SK-N-SH (cell line): ENCODE results near the gene PRRX2. TPM values are rescaled to one million over a fixed set of nuclear protein-coding genes. Genes with fewer than 3 reads are reported as not detected.

Experiments used
- CTCF ChIA-PET: fragments of 300-600, 350-600 bp; formaldehyde crosslinking; extraction: SDS; loops from one replicate; lab custom pipeline; 2021; lab: Yijun Ruan, JAX
- POLR2A ChIA-PET: fragments of 350-600 bp; sonication (Branson Sonifier 250); formaldehyde crosslinking; extraction: SDS; loops from one replicate; lab custom pipeline; 2020; ENCODE audit warnings: antibody characterized with exemption, inconsistent platforms; lab: Yijun Ruan, JAX
- DNase-seq: peaks from one replicate; pipeline ENCODE4 v3.0.0; 2012
- H2AFZ ChIP-seq: fragments of 200-600 bp; sonication (generic); 2 replicates; pipeline ENCODE4 v1.8.1; 2016; ENCODE audit warnings: antibody characterized with exemption, mild to moderate bottlenecking, low read depth
- H3F3A ChIP-seq: fragments of 200-600 bp; sonication (generic); replicated peaks from 2 replicates; pipeline ENCODE3; 2016; ENCODE audit warnings: antibody characterized with exemption, mild to moderate bottlenecking; ENCODE audit not compliant: insufficient read depth
- H3K27ac ChIP-seq, 2 experiments: fragments of 200-500 bp in 1 of 2; fragments of 200-600 bp in 1 of 2; sonication (Bioruptor generic) in 1 of 2; sonication (generic), shearing (Covaris generic) in 1 of 2; 2 replicates each; pipeline versions ENCODE4 v1.5.1 to v1.6.1; 2014 to 2016; ENCODE audit warnings: low read depth in 2 of 2, inconsistent platforms in 1 of 2, low read length in 1 of 2, mild to moderate bottlenecking in 1 of 2, mixed read lengths in 1 of 2
- H3K27me3 ChIP-seq: fragments of 200-600 bp; sonication (generic), shearing (Covaris generic); 2 replicates; pipeline ENCODE4 v1.6.1; 2016; ENCODE audit warnings: mixed run types; ENCODE audit not compliant: insufficient read depth
- H3K36me3 ChIP-seq, 2 experiments: fragments of 200-500 bp in 1 of 2; fragments of 200-600 bp in 1 of 2; sonication (Bioruptor generic) in 1 of 2; sonication (generic) in 1 of 2; replicated peaks in 1 of 2; 2 replicates each; pipeline versions ENCODE3 to v1.5.1; 2014 to 2016; ENCODE audit warnings: low read length in 1 of 2, mild to moderate bottlenecking in 1 of 2; ENCODE audit not compliant: insufficient read depth in 2 of 2, control insufficient read depth in 1 of 2
- H3K4me1 ChIP-seq, 2 experiments: fragments of 200-500 bp in 1 of 2; fragments of 200-600 bp in 1 of 2; sonication (Bioruptor generic) in 1 of 2; sonication (generic), shearing (Covaris generic) in 1 of 2; 2 replicates each; pipeline versions ENCODE4 v1.5.1 to v1.6.1; 2014 to 2016; ENCODE audit warnings: low read depth in 1 of 2, low read length in 1 of 2, mixed run types in 1 of 2; ENCODE audit not compliant: insufficient read depth in 2 of 2, control insufficient read depth in 1 of 2
- H3K4me2 ChIP-seq: fragments of 200-600 bp; sonication (generic), shearing (Covaris generic); 2 replicates; pipeline ENCODE4 v1.6.1; 2017; ENCODE audit warnings: mixed run types
- H3K4me3 ChIP-seq, 2 experiments: fragments of 200-500 bp in 1 of 2; fragments of 200-600 bp in 1 of 2; sonication (Bioruptor generic) in 1 of 2; sonication (generic), shearing (Covaris generic) in 1 of 2; 2 replicates each; pipeline versions ENCODE4 v1.5.1 to v1.8.1; 2014 to 2016; ENCODE audit warnings: low read depth in 2 of 2, inconsistent platforms in 1 of 2, low read length in 1 of 2, mild to moderate bottlenecking in 1 of 2, mixed read lengths in 1 of 2, moderate library complexity in 1 of 2
- H3K79me2 ChIP-seq: fragments of 200-600 bp; sonication (generic); 2 replicates; pipeline ENCODE4 v1.8.1; 2017; ENCODE audit warnings: mild to moderate bottlenecking; ENCODE audit not compliant: insufficient read depth
- H3K9ac ChIP-seq: fragments of 200-600 bp; sonication (generic); 2 replicates; pipeline ENCODE4 v1.6.1; 2017; ENCODE audit warnings: mixed run types
- H3K9me2 ChIP-seq: fragments of 200-600 bp; sonication (generic); 2 replicates; pipeline ENCODE4 v1.6.1; 2017; ENCODE audit warnings: mixed run types
- H3K9me3 ChIP-seq: fragments of 200-600 bp; sonication (generic); 2 replicates; pipeline ENCODE4 v1.6.1; 2017; ENCODE audit warnings: mixed run types, mild to moderate bottlenecking, moderate library complexity
- H4K20me1 ChIP-seq: fragments of 200-600 bp; sonication (generic); 2 replicates; pipeline ENCODE4 v1.6.1; 2017; ENCODE audit warnings: mild to moderate bottlenecking, mixed run types; ENCODE audit not compliant: insufficient read depth
- EP300 ChIP-seq, 2 experiments: IDR thresholded peaks; 2 replicates each; pipeline versions ENCODE4 v1.4.0 to v1.6.1; 2012; ENCODE audit warnings: borderline replicate concordance in 1 of 2, low read depth in 1 of 2, low read length in 1 of 2
- FOXM1 ChIP-seq: IDR thresholded peaks from 2 replicates; pipeline ENCODE4 v1.4.0; 2012; ENCODE audit warnings: low read depth, mild to moderate bottlenecking
- GABPA ChIP-seq: IDR thresholded peaks from 2 replicates; pipeline ENCODE4 v1.4.0; 2012; ENCODE audit warnings: low read depth, mild to moderate bottlenecking
- GATA2 ChIP-seq: sonication (generic); formaldehyde crosslinking; IDR thresholded peaks from 2 replicates; pipeline ENCODE4 v1.5.0; 2020; ENCODE audit warnings: mild to moderate bottlenecking, missing genetic modification reagents
- MXI1 ChIP-seq: IDR thresholded peaks from 2 replicates; pipeline ENCODE4 v1.6.1; 2012; ENCODE audit warnings: mild to moderate bottlenecking, low read depth, low read length, improper control_type of control experiment
- NFIC ChIP-seq: IDR thresholded peaks from 2 replicates; pipeline ENCODE4 v1.4.0; 2012; ENCODE audit warnings: borderline replicate concordance
- NRF1 ChIP-seq: IDR thresholded peaks from 2 replicates; pipeline ENCODE4 v1.6.1; 2012; ENCODE audit warnings: low read depth, mild to moderate bottlenecking, low read length
- POLR2AphosphoS5 ChIP-seq: IDR thresholded peaks from 2 replicates; pipeline ENCODE4 v1.6.1; 2012; ENCODE audit warnings: low read depth, low read length
- RAD21 ChIP-seq: IDR thresholded peaks from 2 replicates; pipeline ENCODE4 v1.6.1; 2012; ENCODE audit warnings: mild to moderate bottlenecking, low read length
- SMC3 ChIP-seq: IDR thresholded peaks from 2 replicates; pipeline ENCODE4 v1.6.1; 2012; ENCODE audit warnings: low read depth, low read length, improper control_type of control experiment
- TAF1 ChIP-seq: IDR thresholded peaks from 2 replicates; pipeline ENCODE4 v1.6.1; 2012; ENCODE audit warnings: low read depth, mild to moderate bottlenecking, low read length, moderate library complexity, borderline replicate concordance
- TEAD4 ChIP-seq: IDR thresholded peaks from 2 replicates; pipeline ENCODE4 v1.4.0; 2012; ENCODE audit warnings: mild to moderate bottlenecking, borderline replicate concordance; ENCODE audit not compliant: insufficient read depth
- USF1 ChIP-seq: IDR thresholded peaks from 2 replicates; pipeline ENCODE4 v1.4.0; 2012; ENCODE audit warnings: low read depth, borderline replicate concordance
- WGBS: methylation state at CpG from one replicate; pipeline ENCODE4 v1.1.6; 2017; ENCODE audit warnings: low lambda C conversion rate; 5-methylcytosine and 5-hydroxymethylcytosine counted together
- polyA plus RNA-seq, 3 experiments: library from polyadenylated mRNA; depleted of rRNA; stranded (reverse); fragments of >200 nt; gene quantifications; 2 replicates each; pipeline ENCODE4 v1.2.3, GENCODE V29; 2012
- TF ChIP-seq, protein P1 (sequence below): IDR thresholded peaks from 2 replicates; pipeline ENCODE4 v1.4.0; 2012; ENCODE audit warnings: low read depth, borderline replicate concordance
- TF ChIP-seq, protein P2 (sequence below): fragments of 150-350 bp; IDR thresholded peaks from 2 replicates; pipeline ENCODE4 v1.6.1; 2016; ENCODE audit warnings: mild to moderate bottlenecking, low read depth, low read length

Gene PRRX2
- polyA plus RNA-seq, 1 of the 3 experiments (the other 2 are of a cell fraction): 0.84 TPM

- H3K4me3 ChIP-seq: no peak overlapping the region
- ChIA-PET CTCF (interaction anchor here (1.0 to 12.8 kb wide), 9 partner anchors 10 to 490 kb away, joined by 3 to 212 read pairs (median 26); partner anchors contain the start of genes ASB6 and TOR1B), POLR2A (no interaction called here)
- H3K9ac ChIP-seq: no peak overlapping the region
- H3K79me2 ChIP-seq: peaks cover 26% of the 10 kb centered on the region
- H3K9me3 ChIP-seq: no peaks in the 10 kb centered on the region
- peaks cover 12% of the 10 kb centered on the region for H3F3A ChIP-seq
- no peak overlapping the region for H2AFZ ChIP-seq
- no peaks in the 10 kb centered on the region for H3K9me2 ChIP-seq
- H3K27me3 ChIP-seq: no peaks in the 10 kb centered on the region
- peaks cover 10 to 29% of the 10 kb centered on the region in 2 experiments; a peak in 2 of 4 replicates for H3K4me1 ChIP-seq
- 85% methylated on average over 6 of the region's 6 CpGs for WGBS
- no peak overlapping the region for H3K27ac ChIP-seq
- H4K20me1 ChIP-seq: peaks cover 5% of the 10 kb centered on the region
- no peak for DNase-seq
- H3K36me3 ChIP-seq: no peaks in the 10 kb centered on the region
- no peak overlapping the region for H3K4me2 ChIP-seq
- no peak for TF ChIP-seq SMC3
- no peak for TF ChIP-seq MXI1
- no peak for TF ChIP-seq EP300 (IDR thresholded peaks at IDR 0.05; ENCODE audit: borderline replicate concordance in 1 of 2, low read depth in 1 of 2, low read length in 1 of 2)
- TF ChIP-seq GATA2: no peak
- TF ChIP-seq, protein P1, sequence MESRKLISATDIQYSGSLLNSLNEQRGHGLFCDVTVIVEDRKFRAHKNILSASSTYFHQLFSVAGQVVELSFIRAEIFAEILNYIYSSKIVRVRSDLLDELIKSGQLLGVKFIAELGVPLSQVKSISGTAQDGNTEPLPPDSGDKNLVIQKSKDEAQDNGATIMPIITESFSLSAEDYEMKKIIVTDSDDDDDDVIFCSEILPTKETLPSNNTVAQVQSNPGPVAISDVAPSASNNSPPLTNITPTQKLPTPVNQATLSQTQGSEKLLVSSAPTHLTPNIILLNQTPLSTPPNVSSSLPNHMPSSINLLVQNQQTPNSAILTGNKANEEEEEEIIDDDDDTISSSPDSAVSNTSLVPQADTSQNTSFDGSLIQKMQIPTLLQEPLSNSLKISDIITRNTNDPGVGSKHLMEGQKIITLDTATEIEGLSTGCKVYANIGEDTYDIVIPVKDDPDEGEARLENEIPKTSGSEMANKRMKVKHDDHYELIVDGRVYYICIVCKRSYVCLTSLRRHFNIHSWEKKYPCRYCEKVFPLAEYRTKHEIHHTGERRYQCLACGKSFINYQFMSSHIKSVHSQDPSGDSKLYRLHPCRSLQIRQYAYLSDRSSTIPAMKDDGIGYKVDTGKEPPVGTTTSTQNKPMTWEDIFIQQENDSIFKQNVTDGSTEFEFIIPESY: no peak
- no peak for TF ChIP-seq TAF1
- TF ChIP-seq USF1: no peak
- TF ChIP-seq RAD21: no peak
- TF ChIP-seq NRF1: no peak
- TF ChIP-seq NFIC: no peak
- TF ChIP-seq GABPA: no peak
- TF ChIP-seq, protein P2, sequence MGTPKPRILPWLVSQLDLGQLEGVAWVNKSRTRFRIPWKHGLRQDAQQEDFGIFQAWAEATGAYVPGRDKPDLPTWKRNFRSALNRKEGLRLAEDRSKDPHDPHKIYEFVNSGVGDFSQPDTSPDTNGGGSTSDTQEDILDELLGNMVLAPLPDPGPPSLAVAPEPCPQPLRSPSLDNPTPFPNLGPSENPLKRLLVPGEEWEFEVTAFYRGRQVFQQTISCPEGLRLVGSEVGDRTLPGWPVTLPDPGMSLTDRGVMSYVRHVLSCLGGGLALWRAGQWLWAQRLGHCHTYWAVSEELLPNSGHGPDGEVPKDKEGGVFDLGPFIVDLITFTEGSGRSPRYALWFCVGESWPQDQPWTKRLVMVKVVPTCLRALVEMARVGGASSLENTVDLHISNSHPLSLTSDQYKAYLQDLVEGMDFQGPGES: no peak
- TF ChIP-seq TEAD4: no peak
- no peak for TF ChIP-seq FOXM1
- TF ChIP-seq POLR2AphosphoS5: no peak
Measured at GRCh38 chr9:129623331-129623730, 42.1 kb upstream of the PRRX2 start.
